ENCODE results near the gene MAP3K14.

Gene MAP3K14

DNA sequence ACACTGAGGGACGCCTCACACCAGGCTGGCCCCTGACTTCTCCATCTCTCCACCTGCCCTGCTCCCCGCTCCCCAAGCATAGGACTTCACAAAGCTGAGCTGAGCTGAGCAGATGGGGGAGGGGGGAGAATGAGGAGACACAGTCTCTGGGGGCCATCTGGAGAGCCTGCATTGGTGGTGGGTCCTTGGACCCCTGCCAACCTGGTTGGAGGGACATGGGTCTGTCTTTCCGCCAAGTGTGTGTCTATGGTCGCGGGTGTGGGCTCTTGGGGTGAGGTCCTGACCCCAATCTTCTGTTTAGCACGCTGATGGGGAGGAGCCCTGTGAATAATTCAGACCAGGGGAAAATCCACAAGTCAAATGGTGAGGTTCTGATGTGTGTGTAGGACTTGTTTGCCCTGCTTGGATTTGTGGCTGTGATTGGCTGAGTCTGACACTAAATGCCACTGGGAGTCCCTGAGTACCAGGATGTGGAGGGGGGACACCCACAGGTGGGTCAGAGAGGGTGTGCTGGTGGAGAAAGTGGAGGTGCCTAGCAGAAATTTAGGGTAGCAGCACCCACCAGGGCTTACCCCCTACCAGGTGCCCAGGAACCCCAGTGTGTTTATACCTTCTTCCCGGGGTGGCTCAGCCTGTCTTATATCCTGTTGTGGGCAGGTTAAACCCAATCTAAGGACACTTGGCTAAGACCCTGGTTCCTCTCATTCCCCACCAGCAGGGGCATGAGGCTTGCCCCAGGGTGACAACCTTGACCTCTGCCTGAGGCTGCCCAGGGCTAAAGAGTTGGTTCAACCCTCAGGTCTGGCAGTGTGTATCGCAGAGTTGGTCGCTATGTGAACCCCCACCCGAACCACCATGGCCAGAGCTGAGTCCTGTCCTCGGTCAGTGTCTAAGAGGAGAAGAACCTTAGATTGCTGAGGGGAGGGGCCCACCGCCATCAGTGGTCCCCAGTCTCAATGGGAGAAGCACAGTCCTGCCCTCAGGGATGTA is 93.0 kb downstream of the MAP3K14 start:
- DNase-seq (ENCODE audit: low read depth): no peak

DNA sequence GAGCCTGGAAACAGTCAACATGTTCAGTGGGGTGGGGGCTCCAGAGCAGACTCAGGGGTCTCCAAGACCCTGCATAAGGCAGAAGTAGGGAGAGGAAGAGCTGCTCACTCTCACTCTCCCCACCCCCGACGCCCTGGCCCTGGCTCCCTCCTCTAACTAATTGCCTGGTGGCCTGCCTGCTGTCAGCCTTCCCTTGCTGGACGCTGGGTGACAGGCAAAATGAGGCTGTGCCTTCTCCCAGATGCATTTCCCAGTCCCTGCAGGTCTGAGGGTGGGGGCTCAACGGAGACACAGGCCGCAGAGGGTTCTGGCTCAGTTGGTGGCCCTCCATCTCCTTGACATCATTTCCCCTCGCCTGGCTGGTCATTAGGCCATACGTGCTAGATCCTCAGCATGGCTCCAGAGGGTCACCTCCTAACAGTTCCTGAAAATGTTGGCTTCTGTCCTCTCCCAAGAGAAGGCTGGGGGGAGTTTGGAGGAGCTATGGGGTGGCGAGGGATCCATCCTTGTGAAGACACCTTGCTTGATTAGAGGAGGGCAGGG is 93.8 kb downstream of the MAP3K14 start:
- no peak for DNase-seq (ENCODE audit: low read depth)

DNA sequence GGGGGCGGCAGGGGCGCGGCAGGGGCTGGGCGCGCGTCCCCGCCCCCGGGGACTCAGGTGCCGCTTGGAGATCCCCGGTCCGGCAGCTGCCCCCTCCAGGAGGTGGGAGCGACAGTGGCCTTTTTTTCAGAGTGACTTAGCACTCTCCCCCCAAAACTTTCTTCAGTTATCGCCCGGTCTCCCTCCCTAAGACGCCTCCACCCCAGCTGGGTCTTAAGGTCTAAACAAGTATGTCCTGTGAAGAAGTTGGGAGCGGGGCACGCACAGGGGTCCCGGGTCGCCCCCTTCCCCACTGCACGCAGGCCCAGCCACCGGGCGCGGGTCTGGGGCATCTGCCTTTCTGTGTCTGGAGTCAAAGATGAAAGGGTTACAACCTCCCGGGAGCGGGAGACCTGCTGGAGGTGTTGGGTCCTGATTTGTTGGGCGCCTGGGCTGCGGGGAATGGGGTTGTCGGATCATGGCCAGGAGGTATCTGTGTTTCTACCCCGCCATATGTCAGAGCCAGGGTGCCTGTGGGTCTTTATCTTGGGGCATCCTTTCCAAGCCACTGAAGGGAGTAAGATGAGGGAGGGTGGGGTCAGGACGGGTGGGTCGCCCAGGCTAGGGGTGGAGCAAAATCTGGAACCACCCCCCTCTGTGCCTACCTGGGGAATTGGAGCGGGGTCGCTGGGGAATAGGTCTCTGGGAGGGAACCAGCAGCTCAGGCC is 94.4 kb downstream of the MAP3K14 start:
- DNase-seq (ENCODE audit: low read depth): no peak

DNA sequence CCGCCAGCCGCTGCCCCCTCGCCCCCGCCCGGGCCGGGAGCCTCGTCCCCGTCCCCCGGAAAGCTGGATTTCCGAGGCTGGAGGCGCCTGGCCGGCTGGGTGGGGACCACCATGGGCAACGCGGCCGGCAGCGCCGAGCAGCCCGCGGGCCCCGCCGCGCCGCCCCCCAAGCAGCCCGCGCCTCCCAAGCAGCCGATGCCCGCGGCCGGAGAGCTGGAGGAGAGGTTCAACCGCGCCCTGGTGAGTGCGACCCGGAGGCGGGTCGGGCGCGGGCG is 94.9 kb downstream of the MAP3K14 start:
- DNase-seq (ENCODE audit: low read depth): no peak

DNA sequence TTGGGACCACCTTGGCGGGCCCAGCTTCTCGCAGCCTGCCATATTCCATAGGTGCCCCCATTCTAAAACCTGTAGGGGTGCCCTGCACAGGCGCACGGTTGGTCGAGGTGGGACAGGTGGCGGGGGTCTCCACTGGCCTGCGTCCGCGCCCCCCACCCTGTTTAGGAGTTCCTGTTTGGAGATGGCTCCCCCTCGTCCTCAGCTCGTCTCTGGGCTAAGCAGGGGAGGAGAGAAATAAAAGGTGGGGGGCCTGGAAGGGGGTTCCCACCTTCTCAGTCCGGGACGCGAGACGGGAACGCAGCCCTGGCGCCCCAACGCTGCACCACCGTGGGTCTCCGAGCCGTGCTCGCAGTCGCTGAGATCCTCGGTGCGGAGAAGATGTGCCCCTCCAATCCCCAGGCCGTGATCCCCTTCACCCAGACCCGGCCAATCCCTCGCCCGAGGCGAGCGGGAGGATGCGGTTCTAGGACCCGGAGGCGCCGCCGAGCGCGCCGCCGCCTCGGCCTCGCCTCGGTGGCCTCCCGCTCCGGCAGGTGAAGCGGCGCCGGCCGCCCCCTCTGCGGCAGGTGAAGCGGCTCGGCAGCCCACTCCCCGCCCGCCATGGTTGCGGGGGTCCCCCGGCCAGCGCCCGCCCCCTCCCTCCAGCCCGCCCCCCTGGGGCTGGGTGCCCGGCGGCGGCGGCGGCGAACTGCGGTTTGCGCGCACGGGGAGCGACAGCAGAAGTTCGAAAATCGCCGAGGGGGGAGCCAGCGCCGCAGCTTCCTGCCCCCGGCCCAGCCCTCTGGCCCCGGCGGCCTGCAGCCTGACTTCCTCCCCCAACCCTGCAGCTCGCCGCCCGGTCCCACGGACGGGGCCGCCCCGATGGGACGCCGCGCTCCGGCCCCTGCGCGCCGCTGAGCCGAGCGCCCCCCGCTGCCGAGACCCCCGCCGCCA is 95.5 kb downstream of the MAP3K14 start, which contains the start of gene FMNL1:
Gene FMNL1, plus strand, starts transcription at position 805 of the 933 bp plus-strand sequence. CDS start 240 bp downstream, outside the sequence.
- DNase-seq (ENCODE audit: low read depth): no peak

DNA sequence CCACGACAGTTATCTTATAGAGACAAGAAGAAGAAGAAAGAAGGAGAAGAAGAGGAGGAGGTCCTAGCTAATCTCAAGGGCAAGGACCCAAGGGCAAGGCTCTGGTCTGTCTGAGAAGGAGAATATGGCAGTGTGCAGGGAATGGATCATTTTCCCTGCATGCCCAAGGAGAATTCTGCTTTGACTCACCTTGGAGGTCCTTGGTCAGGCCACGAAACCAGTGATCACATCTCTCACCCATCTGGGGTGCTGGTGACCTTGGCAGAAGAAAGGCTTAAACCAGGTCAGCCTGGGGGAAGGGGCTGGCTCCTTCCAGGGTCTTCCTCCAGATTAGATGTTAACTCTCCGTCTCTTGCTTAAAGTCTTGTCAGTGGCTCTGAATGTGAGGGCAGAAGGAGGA is 96.7 kb downstream of the MAP3K14 start:
- no peak for DNase-seq (ENCODE audit: low read depth)

DNA sequence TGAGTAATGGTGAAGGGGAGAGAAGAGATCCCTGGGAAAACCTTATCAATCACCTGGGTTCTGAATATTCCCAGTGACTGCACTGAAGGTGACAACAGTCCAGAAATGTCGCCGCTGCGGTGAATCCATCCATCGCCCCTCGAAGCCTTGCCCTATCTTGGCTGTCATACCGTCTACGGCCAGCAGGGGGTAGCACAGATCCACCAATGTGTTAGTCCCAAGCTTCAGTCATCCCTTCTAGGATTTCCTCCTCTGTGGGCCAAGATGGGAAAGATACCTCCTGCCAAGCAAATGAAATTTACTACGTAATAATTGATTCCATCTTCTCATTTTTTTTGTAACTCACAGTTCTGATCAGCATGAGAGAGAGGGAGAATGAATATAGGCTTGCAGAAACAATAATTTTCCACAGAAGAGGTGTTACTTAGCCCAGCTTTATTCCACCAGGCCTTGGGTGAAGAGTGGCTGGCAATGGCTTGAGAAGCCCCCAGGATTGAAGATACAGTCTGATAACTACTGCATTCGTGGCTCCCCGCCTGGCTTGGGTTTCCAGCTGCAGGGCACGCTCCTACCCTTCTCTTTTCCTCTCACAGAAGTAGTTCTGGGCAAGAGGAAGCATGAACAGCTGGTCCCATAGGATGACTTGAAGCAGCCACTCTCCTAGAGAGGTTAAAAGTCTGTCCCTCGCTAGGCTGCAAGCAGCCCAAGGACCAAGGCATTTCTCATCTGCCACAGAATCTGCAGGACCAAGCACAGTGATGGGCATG is 97.7 kb downstream of the MAP3K14 start:
- peak; percentile 73 for DNase-seq (ENCODE audit: low read depth)

All from stromal cell of bone marrow (primary cell).